Vagina (tissue), 2 donors: ENCODE measurements around the gene COLEC12. TPM values are rescaled to one million over a fixed set of nuclear protein-coding genes. Genes with fewer than 3 reads are reported as not detected.

Experiments
- DNase-seq, 2 donors: peaks; one replicate each; pipeline ENCODE4 v3.0.0-alpha.2; 2017; ENCODE audit errors: extremely low spot score in 2 of 2
- H3K27ac ChIP-seq: fragments of 200-600 bp; sonication (generic); one replicate; pipeline ENCODE4 v1.5.1; 2019
- H3K27me3 ChIP-seq: fragments of 200-600 bp; sonication (generic); one replicate; pipeline ENCODE4 v1.5.1; 2019
- H3K36me3 ChIP-seq, 2 donors: fragments of 200-600 bp; sonication (generic); one replicate each; pipeline ENCODE4 v1.5.1; 2017 to 2019
- H3K4me1 ChIP-seq: fragments of 200-600 bp; sonication (generic); one replicate; pipeline ENCODE4 v1.5.1; 2019
- H3K4me3 ChIP-seq, 2 donors: fragments of 200-600 bp; sonication (generic); 1 replicate in 1 of 2; 2 replicates in 1 of 2; pipeline ENCODE4 v1.5.1; 2016 to 2019
- H3K9me3 ChIP-seq: fragments of 200-600 bp; sonication (generic); one replicate; pipeline ENCODE4 v1.5.1; 2019
- POLR2A ChIP-seq, 2 donors: fragments of 450-650 bp; IDR thresholded peaks; one replicate each; pipeline ENCODE4 v1.6.1; 2017; ENCODE audit warnings: antibody characterized with exemption in 2 of 2, mild to moderate bottlenecking in 2 of 2, moderate library complexity in 2 of 2
- POLR2AphosphoS5 ChIP-seq, 2 donors: sonication (generic); formaldehyde crosslinking; IDR thresholded peaks; one replicate each; pipeline ENCODE4 v1.9.0; 2017; ENCODE audit warnings: antibody characterized with exemption in 2 of 2, mild to moderate bottlenecking in 2 of 2, low read depth in 1 of 2; ENCODE audit not compliant: insufficient read depth in 1 of 2
- intact Hi-C: fragments of 100-400 bp; cut with DNase I; formaldehyde crosslinking; loops from one replicate; pipeline ENCODE4 v1.15.1; 2023
- total RNA-seq: library from RNA; depleted of rRNA; stranded (reverse); fragments of >200 nt; gene quantifications from one replicate; pipeline ENCODE4 v1.2.3, GENCODE V29; 2016
- TF ChIP-seq, protein P1 (sequence below), 3 experiments: fragments of 450-650 bp in 2 of 3; fragments of 200-600 bp in 1 of 3; sonication (generic) in 1 of 3; IDR thresholded peaks; one replicate each; pipeline ENCODE4 v1.5.1; 2017 to 2019; ENCODE audit warnings: antibody characterized with exemption in 3 of 3, mild to moderate bottlenecking in 2 of 3, moderate library complexity in 2 of 3

Gene COLEC12
- total RNA-seq, 1 donor from 2014 or later = 18.9 TPM

DNA sequence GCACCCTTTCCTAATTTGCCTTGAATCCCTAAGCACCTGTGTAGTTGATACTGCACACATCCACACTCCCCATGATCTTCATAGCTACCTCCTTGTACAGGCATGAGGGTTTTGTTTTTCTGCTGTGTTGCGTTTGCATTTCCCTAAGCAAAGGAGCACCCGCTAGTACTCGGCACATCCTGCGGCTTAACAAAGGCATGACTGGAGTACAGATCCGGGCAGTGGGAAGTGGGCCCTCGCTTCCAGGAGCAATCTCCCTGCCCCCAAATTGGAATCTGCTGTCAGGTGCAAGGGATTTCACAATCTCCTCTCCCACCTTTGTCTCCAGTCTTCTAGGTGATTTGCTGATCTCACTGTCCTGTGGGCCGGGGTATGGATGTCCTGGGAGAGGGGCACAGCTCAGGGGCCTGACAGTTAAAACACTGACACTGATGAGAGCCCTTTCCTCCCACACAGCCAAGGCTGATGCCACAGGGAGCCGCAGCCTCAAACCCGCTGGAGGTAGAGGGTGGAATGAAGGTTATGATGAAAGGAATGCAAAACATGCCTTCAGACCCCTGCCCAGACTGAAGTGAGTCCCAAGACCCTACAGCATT lies 133.9 kb downstream of the COLEC12 start:
- intact Hi-C loops = no loop called here
- Histone ChIP-seq H3K9me3 (no peaks in the 10 kb centered on the region), H3K4me3 (no peak overlapping the region), H3K27me3 (no peaks in the 10 kb centered on the region), H3K4me1 (peaks cover 23% of the 10 kb centered on the region), H3K27ac (no peak overlapping the region), H3K36me3 (no peaks in the 10 kb centered on the region)
- TF ChIP-seq POLR2A (IDR thresholded peaks at IDR 0.05) = no peak
- no peak for TF ChIP-seq POLR2AphosphoS5 (IDR thresholded peaks at IDR 0.05; ENCODE audit: insufficient read depth in 1 of 2, low read depth in 1 of 2)
- TF ChIP-seq, protein P1, sequence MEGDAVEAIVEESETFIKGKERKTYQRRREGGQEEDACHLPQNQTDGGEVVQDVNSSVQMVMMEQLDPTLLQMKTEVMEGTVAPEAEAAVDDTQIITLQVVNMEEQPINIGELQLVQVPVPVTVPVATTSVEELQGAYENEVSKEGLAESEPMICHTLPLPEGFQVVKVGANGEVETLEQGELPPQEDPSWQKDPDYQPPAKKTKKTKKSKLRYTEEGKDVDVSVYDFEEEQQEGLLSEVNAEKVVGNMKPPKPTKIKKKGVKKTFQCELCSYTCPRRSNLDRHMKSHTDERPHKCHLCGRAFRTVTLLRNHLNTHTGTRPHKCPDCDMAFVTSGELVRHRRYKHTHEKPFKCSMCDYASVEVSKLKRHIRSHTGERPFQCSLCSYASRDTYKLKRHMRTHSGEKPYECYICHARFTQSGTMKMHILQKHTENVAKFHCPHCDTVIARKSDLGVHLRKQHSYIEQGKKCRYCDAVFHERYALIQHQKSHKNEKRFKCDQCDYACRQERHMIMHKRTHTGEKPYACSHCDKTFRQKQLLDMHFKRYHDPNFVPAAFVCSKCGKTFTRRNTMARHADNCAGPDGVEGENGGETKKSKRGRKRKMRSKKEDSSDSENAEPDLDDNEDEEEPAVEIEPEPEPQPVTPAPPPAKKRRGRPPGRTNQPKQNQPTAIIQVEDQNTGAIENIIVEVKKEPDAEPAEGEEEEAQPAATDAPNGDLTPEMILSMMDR (IDR thresholded peaks at IDR 0.05) = no peak
- DNase-seq = no peak

GRCh38 chr18:365651-366050 lies 134.8 kb downstream of the COLEC12 start:
- no peaks in the 10 kb centered on the region for H3K27me3 ChIP-seq
- no peak overlapping the region for H3K27ac ChIP-seq
- TF ChIP-seq POLR2AphosphoS5 (IDR thresholded peaks at IDR 0.05; ENCODE audit: insufficient read depth in 1 of 2, low read depth in 1 of 2) = no peak
- no peaks in the 10 kb centered on the region for H3K36me3 ChIP-seq
- H3K4me1 ChIP-seq = peaks cover 14% of the 10 kb centered on the region
- DNase-seq = no peak
- intact Hi-C loops = no loop called here
- H3K4me3 ChIP-seq = no peak overlapping the region
- no peaks in the 10 kb centered on the region for H3K9me3 ChIP-seq

DNA sequence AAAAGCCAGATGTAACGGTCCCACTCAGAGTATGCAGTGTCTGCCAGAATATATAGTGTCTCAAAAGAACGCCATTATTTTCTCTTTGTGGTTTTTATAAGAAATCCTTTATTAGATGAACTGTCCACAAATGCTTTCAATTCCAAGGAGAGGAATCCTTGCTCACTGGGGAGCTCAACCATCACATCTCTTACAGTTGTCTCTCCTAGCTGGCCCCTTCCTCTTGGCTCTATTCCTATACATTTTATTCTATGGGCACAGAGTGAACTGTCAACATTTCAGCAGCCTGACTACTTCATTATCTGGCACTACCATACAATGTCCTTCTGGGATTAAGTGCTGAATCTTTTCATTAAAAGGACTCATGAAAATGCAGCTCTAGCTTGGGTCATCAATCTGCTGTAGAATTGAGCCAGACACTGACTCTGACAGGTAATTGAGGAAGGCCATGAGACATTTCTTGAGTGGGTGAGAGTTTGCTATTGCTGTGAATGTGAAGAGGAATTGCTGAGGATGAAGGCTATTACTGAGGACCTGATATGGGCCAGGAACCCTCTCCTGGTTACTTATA lies 136.2 kb downstream of the COLEC12 start:
- peaks cover 14% of the 10 kb centered on the region for H3K4me1 ChIP-seq
- no peaks in the 10 kb centered on the region for H3K9me3 ChIP-seq
- no peaks in the 10 kb centered on the region for H3K36me3 ChIP-seq
- no peak for TF ChIP-seq POLR2A (IDR thresholded peaks at IDR 0.05)
- TF ChIP-seq, protein P1 (IDR thresholded peaks at IDR 0.05) = no peak
- TF ChIP-seq POLR2AphosphoS5 (IDR thresholded peaks at IDR 0.05; ENCODE audit: insufficient read depth in 1 of 2, low read depth in 1 of 2) = no peak
- no peaks in the 10 kb centered on the region for H3K27me3 ChIP-seq
- no peak overlapping the region for H3K27ac ChIP-seq
- H3K4me3 ChIP-seq = no peak overlapping the region
- no peak for DNase-seq
- intact Hi-C loops = no loop called here

DNA sequence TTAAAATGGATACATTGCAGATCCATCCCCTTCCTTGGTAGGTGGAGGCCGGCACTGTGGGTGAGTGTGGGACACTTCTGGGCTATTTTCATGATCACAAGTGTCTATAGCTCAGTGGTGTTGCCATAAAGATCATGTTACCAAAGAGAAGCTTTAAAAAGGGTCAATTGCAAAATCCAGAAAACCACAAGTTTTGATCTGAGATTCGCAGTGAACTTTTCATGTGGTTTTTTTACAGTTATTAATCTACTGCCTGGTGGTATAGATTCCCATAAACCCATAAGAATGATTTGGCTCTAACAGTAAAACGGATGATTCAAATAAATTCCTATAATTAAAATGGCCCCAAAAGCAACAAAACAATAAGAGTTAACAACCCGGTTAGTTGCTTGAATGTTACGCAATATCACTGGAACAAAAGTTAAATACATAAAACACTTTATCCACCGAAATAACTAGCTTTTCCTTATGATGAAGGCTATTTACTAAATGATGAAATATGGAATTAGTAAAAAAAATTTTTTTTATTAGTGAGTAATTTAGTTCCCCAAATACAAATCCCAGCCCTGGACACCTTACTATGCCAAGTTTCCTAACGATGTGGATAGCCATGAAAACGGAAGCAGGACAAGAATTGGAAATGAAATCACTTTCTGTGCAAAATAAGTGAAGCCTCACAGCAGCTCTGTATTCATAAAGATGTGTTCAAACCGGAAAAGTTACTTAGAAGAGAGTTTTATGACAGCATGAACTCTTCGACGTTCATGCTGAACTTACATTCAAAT lies 137.0 kb downstream of the COLEC12 start:
- no peaks in the 10 kb centered on the region for H3K36me3 ChIP-seq
- intact Hi-C loops = no loop called here
- no peak overlapping the region for H3K4me3 ChIP-seq
- peaks cover 14% of the 10 kb centered on the region for H3K4me1 ChIP-seq
- no peak overlapping the region for H3K27ac ChIP-seq
- no peak for DNase-seq
- no peak for TF ChIP-seq POLR2A (IDR thresholded peaks at IDR 0.05)
- TF ChIP-seq POLR2AphosphoS5 (IDR thresholded peaks at IDR 0.05; ENCODE audit: insufficient read depth in 1 of 2, low read depth in 1 of 2) = no peak
- TF ChIP-seq, protein P1 (IDR thresholded peaks at IDR 0.05) = no peak
- no peaks in the 10 kb centered on the region for H3K27me3 ChIP-seq
- no peaks in the 10 kb centered on the region for H3K9me3 ChIP-seq

- no peak overlapping the region for H3K4me3 ChIP-seq
- H3K27ac ChIP-seq = no peak overlapping the region
- no peaks in the 10 kb centered on the region for H3K9me3 ChIP-seq
- no peak for DNase-seq
- H3K4me1 ChIP-seq = peaks cover 14% of the 10 kb centered on the region
- intact Hi-C loops = no loop called here
- H3K36me3 ChIP-seq = no peaks in the 10 kb centered on the region
- H3K27me3 ChIP-seq = no peaks in the 10 kb centered on the region
- TF ChIP-seq, protein P1 (IDR thresholded peaks at IDR 0.05) = no peak
- TF ChIP-seq POLR2AphosphoS5 (IDR thresholded peaks at IDR 0.05; ENCODE audit: insufficient read depth in 1 of 2, low read depth in 1 of 2) (no peak), POLR2A (IDR thresholded peaks at IDR 0.05) (no peak)
These were observed 137.9 kb downstream of the COLEC12 start for GRCh38 chr18:362311-363290.
